NCI-H128 (cell line): ENCODE data around the gene FAM149B1.
A peak's percentile ranks its signal among the peaks of the same experiment; 100 is the strongest.
"Not testable (repeated sequence)": the region's sequence is repeated elsewhere in the genome, so short reads cannot be mapped to it uniquely, and the experiment has no call there.

Experiments used
- DNase-seq: peaks from one replicate; lab custom pipeline; 2025; ENCODE audit not compliant: unreplicated experiment; lab: John Stamatoyannopoulos, UW

Gene FAM149B1

GRCh38 chr10:73167783-73168464 lies at the start of gene FAM149B1, which contains the start of gene ECD:
Gene FAM149B1, plus strand, starts transcription at chr10:73168119. Its CDS starts 221 bp downstream, at chr10:73168340.
Gene ECD, minus strand, starts transcription at chr10:73168008. Its CDS starts 4,071 bp downstream, at chr10:73163937.
- peak; percentile 60 for DNase-seq

- no peak for DNase-seq
Observed at GRCh38 chr10:73119457-73119856, 48.5 kb upstream of the FAM149B1 start.

- no peak for DNase-seq
Observed at GRCh38 chr10:73119952-73120351, 48.0 kb upstream of the FAM149B1 start.

- DNase-seq = no peak
Observed at GRCh38 chr10:73126343-73126742, 41.6 kb upstream of the FAM149B1 start.

- no peak for DNase-seq
Observed at GRCh38 chr10:73131301-73131700, 36.6 kb upstream of the FAM149B1 start.

DNA sequence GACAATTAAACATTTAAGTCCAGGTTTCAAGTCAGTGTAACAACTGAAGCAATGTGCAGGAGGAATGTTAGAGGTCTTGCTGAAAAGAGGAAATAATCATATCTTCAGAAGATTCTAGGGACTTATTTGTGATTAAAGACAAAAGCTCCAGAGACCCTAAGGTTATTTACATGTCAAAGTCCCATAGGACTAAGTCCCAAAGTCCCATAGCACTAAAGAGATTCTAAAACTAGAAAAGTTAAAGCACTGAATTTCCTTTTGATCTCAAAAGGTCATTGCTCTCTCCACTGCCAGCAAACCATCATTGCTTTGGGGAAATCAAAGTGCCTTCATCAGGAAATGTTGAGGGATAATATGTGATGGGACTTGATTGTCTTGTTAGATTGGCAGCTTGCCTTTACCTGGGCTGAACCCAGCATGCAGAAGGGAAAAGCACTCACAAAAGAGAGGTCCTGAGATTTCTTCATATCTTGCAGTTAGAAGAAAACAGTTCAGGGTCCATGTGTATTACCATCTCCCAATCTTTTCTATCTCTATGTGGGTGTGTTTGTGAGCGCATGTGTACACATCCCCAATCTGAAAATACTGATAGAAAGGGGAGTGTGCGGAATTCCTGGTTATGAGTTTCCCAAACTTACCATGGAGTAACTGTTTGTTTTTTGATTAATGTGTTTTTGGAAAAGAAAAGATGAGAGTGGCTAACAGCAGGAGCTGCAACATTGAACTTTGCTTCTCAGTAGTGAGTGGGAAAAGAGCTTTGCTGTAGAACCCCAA lies 35.8 kb upstream of the FAM149B1 start:
- DNase-seq = no peak

- DNase-seq = no peak
Observed at GRCh38 chr10:73134727-73135126, 33.2 kb upstream of the FAM149B1 start.

GRCh38 chr10:73136627-73137026 lies 31.3 kb upstream of the FAM149B1 start:
- no peak for DNase-seq

- DNase-seq = no peak
Observed at GRCh38 chr10:73139251-73139650, 28.7 kb upstream of the FAM149B1 start.

DNA sequence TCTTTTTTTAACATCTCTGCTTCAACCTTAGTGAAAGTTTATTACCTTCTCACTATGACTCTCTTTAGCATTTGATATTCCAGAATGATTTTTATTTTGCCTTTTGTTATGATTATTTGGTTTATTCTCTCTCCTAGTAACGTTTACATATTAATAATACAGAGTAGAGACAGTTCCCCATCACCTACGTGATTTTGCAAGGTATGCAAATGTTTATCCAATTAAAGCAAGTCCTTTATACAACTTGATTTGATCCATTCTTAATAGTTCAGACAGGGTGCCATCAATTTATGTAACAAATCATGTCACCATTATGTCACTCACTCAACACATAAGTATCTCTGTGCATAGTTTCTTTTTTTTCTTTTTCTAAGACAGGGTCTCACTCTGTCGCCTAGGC lies 26.3 kb upstream of the FAM149B1 start:
- no peak for DNase-seq

DNA sequence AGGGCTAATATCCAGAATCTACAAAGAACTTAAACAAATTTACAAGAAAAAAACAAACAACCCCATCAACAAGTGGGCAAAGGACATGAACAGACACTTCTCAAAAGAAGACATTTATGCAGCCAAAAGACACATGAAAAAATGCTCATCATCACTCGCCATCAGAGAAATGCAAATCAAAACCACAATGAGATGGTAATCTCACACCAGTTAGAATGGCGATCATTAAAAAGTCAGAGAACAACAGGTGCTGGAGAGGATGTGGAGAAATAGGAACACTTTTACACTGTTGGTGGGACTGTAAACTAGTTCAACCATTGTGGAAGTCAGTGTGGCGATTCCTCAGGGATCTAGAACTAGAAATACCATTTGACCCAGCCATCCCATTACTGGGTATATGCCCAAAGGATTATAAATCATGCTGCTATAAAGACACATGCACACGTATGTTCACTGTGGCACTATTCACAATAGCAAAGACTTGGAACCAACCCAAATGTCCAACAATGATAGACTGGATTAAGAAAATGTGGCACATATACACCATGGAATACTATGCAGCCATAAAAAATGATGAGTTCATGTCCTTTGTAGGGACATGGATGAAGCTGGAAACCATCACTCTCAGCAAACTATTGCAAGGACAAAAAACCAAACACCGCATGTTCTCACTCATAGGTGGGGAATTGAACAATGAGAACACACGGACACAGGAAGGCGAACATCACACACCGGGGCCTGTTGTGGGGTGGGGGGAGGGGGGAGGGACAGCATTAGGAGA lies 17.1 kb upstream of the FAM149B1 start:
- not testable (repeated sequence) for DNase-seq

DNA sequence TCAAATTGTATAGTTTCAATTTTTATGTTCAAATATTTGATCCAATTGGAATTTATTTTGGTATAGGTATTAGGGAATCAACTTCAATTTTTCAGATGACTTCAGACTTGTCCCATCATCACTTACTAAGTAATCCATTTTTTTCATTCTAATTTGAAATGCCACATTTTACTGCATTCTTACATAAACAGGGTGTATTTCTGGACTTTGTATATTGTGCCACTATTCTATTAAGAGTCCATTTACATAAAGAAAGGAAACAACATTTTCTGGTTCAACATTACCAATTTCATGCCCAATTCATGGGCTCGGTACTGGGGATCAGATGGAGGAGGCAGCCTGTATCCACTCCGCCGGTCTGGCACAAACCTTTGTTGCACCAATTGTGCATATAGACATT lies 15.9 kb upstream of the FAM149B1 start:
- DNase-seq = no peak

DNA sequence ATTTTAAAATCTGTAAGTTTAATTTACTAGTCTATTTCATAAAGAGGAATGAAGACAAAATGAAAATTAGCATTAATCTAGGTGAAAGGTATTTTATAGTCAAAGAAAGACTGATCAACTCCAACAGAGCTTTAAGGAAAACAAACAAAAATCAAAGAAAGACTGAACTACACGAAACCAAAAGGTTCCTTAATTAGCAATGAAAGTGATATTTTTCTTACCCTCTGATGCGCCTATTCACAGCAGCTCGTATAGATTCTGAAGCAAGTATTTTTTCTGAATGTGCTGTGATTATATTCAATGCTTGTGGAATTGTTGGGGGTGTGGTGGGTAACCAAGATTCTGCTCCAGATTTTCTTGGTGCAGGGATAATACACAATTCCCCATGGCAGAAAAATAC lies 11.9 kb upstream of the FAM149B1 start:
- no peak for DNase-seq

DNA sequence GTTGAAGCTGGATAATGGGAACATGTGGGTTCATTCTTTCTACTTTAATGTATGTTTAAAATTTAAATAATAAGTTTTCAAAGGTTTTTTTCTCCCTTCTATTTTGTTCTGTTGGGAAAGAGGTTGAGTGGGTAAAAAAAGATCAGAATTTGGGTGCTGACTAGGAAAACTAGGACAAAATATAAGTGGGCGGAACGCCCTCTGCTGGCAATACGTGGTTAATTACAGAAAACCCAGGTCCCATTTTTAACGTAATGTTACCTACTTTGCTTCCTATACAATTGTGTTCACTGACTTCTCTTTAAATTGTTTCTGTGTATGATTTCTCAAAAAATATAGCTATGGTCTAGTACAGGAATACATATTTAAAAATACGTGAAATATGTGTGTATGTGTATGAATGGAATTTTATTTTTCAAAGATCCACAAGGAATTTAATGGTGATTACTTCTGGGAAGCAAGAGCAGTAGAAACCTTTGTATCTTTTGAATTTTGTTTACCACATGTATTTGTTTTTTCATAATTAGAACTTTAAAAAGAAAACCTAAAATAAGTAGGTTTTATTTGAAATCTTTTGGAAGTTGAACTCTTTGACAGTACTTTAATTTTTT lies 8.8 kb upstream of the FAM149B1 start:
- peak; percentile 11 for DNase-seq

GRCh38 chr10:73161079-73161478 lies 6.8 kb upstream of the FAM149B1 start:
- no peak for DNase-seq

DNA sequence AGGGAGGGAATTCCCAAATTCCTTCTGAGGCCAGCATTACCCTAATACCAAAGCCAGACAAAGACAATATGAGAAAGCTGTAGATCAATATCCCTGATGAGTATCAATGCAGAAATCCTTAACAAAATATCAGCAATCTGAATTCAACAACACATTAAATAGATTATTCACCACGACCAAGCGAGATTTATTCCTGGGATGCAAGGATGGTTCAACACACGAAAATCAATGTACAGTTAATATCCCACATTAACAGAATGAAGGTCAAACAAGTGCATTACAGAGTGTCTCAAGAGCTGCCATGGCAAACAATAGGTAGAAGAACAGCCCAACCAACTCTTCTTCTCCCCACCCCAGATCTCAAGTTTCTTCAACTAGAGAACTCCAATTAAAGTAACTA lies 6.3 kb upstream of the FAM149B1 start:
- DNase-seq = no peak

GRCh38 chr10:73163096-73163495 lies 4.8 kb upstream of the FAM149B1 start:
- DNase-seq = no peak

DNA sequence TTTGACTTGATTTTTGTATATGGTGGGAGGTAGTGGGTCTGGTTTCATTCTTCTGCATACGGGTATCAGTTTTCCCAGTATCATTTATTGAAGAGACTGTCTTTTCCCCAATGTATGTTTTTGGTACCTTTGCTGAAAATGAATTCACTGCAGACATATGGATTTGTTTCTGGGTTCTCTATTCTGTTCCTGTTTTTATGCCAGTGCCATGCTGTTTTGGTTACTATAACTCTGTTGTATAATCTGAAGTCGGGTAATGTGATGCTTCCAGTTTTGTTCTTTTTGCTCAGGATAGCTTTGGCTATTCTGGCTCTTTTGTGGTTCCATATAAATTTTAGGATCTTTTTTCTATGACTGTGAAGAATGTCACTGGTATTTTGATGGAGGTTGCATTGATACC lies 947 bp upstream of the FAM149B1 start:
- no peak for DNase-seq

DNA sequence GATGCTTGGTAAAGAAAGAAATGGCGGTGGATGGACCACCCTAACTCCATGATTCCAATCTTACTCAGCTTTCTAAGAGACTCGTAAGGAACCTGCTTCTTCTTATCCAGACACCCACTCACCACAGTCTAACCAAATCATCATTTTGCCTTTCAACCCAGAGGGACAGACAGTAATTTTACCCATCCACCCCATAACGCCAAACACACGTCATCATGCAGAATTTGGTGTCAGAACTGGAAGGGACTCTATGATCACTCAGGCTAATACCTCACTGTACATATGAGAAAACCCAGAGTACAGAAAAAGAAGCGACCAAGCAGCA lies 499 bp upstream of the FAM149B1 start:
- no peak for DNase-seq

DNA sequence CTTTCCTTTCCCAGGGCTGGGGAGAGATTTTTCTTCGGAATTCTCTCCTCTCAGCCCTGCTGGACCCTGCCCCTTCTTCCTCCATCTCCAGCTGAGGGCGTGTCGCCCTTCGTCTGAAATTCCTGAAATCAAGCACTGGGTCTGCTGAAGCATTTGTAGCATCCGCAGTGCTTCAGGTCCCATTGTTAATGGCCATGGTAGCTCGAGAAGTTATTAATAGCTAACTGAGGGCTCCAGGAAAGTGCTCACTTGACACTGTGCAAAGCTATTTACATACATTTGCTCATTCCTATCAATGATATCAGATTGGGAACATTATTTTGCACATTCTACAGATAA lies 515 bp downstream of the FAM149B1 start:
- DNase-seq = no peak

GRCh38 chr10:73169320-73169719 lies 1.4 kb downstream of the FAM149B1 start:
- no peak for DNase-seq

GRCh38 chr10:73172867-73173266 lies 4.9 kb downstream of the FAM149B1 start:
- no peak for DNase-seq
